Esophagus squamous epithelium (tissue), 4 donors: Measurements from ENCODE around the gene IKZF4.

Experiments used
- CTCF ChIP-seq, 6 experiments: fragments of 450-650 bp in 4 of 6; fragments of 200-600 bp in 2 of 6; sonication (generic) in 2 of 6; IDR thresholded peaks; one replicate each; pipeline ENCODE4 v1.5.1; 2016 to 2019; ENCODE audit warnings: antibody characterized with exemption in 6 of 6, mild to moderate bottlenecking in 4 of 6, moderate library complexity in 4 of 6
- POLR2A ChIP-seq, 4 donors: fragments of 450-650 bp; IDR thresholded peaks; one replicate each; pipeline ENCODE4 v1.6.1; 2017; ENCODE audit warnings: antibody characterized with exemption in 4 of 4, mild to moderate bottlenecking in 4 of 4, moderate library complexity in 3 of 4

DNA sequence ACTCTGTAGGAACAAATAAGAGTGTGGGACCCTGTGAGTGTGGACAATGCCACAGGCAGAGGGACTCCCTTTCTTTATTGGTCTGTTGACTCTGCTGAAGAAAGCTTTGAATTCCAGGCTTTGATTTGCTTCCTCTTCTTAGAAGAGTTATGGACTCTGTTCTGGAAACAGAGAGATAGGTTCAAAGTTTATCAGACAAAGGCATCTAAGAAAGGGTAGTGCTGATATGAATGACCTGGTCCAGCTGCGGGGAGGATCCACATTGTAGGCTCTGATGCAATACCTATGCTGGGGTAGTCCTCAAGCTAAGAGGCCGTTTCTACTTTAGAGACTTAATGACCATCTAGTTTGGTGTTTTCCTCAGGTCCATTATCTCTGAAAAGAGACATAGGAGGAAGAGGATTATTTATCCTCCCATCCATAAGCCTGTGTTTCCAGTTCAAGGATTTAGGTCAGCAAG lies 10.7 kb upstream of the IKZF4 start:
- TF ChIP-seq CTCF (IDR thresholded peaks at IDR 0.05) (no peak), POLR2A (IDR thresholded peaks at IDR 0.05) (no peak)
